GM12875 (cell line): Measurements from ENCODE around the gene SCAMP2.
"Not testable (repeated sequence)": the region's sequence is repeated elsewhere in the genome, so short reads cannot be mapped to it uniquely, and the experiment has no call there.

ENCODE experiments used
- H3K4me3 ChIP-seq: one replicate; pipeline ENCODE4 v1.5.1; 2011; ENCODE audit warnings: low read depth, low read length, control low read depth
- CTCF ChIP-seq: IDR thresholded peaks from 2 replicates; pipeline ENCODE4 v1.5.1; 2011; ENCODE audit warnings: low read depth, mild to moderate bottlenecking, control low read depth, inconsistent platforms, low read length, moderate library complexity, borderline replicate concordance; ENCODE audit not compliant: insufficient read depth

The SCAMP2 gene

GRCh38 chr15:74889883-74890664 lies 16.9 kb upstream of the SCAMP2 start, which contains the start of gene MPI:
Gene MPI, plus strand, starts transcription at chr15:74890042. Its CDS starts 32 bp downstream, at chr15:74890074.
- peak within 1 kb of the TSS; percentile 94 for H3K4me3 ChIP-seq
- TF ChIP-seq CTCF = no peak

DNA sequence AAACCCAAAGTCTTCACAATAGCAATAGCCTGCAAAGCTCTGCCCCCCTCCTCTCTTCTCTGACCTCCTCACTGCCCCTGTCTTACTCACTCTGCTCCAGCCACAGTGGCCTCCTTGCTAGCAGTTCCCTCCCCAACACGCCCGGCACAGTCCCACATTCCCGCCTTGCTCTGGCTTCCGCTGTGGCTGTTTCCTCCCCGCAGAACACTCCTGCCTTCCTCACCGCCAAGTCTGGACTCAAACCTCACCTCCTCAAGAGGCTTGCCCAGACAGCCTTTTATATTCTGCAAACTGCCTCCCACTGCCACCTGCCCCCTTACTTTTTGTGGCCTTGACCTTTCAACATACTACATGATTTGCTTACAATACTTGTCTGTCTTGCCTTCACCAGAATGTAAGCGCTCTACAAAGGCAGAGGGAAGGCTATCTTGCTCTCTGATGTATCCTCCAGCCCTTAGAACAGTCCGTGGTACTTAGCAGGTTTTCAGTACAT lies 16.3 kb upstream of the SCAMP2 start:
- peak overlapping the region; percentile 94 for H3K4me3 ChIP-seq
- no peak for TF ChIP-seq CTCF

- H3K4me3 ChIP-seq = no peak overlapping the region
- TF ChIP-seq CTCF = no peak
Measured at GRCh38 chr15:74888716-74889115, 15.6 kb upstream of the SCAMP2 start.

DNA sequence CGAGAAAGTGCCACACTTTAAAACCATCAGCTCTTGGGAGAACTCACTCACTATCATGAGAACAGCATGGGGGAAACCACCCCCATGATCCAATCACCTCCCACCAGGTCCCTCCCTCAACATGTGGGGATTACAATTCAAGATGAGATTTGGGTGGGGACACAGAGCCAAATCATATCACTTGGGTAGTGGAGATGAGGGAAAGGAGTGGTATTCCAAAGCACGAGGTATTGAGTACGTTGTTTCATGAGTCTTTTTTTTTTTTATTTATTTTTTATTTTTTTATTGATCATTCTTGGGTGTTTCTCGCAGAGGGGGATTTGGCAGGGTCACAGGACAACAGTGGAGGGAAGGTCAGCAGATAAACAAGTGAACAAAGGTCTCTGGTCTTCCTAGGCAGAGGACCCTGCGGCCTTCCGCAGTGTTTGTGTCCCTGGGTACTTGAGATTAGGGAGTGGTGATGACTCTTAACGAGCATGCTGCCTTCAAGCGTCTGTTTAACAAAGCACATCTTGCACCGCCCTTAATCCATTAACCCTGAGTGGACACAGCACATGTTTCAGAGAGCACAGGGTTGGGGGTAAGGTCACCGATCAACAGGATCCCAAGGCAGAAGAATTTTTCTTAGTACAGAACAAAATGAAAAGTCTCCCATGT lies 14.5 kb upstream of the SCAMP2 start:
- not testable (repeated sequence) for H3K4me3 ChIP-seq

DNA sequence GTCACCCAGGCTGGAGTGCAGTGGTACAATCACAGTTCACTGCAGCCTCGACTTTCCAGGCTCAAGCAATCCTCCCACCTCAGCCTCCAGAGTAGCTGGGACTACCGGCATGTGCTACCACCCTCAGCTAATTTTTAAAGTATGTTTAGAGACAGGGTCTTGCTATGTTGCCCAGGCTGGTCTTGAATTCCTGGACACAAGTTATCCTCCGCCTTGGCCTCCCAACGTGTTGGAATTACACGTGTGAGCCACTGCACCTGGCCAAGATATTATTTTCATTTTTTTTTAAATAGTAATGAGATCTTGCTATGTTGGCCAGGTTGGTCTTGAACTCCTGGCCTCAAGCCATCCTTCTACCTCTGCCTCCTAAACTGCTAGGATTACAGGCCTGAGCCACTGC lies 12.3 kb upstream of the SCAMP2 start:
- TF ChIP-seq CTCF = no peak
- H3K4me3 ChIP-seq = no peak overlapping the region

- no peak overlapping the region for H3K4me3 ChIP-seq
- no peak for TF ChIP-seq CTCF
Measured at GRCh38 chr15:74884428-74885223, 11.5 kb upstream of the SCAMP2 start.

DNA sequence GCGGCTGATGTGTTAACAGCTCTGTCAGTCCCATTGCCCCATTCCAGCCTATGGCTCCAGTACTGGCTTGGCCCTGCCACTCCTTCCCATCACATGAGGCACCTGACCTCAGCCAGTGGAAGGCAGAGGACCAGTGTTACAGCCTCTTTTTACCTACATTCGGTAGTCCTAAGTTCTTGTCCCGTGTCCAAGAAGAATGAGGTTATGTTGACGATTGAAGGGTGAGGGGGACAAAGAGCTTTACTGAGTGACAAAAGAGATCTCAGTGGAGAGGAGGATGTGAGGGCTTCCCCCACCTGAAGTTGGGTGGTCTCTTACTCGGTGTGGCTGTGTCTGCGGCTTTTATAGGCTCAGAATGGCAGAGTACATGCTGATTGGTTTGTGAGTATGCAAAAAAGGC lies 9.4 kb upstream of the SCAMP2 start:
- no peak for TF ChIP-seq CTCF
- no peak overlapping the region for H3K4me3 ChIP-seq
